Neural cell (in vitro differentiated cells): ENCODE measurements around the gene VSTM2B. TPM values are rescaled to one million over a fixed set of nuclear protein-coding genes. Genes with fewer than 3 reads are reported as not detected.

Source experiments
- H2AFZ ChIP-seq: fragments of 200-600, 300-800 bp; sonication (generic), shearing (Covaris generic); 2 replicates; pipeline ENCODE4 v1.6.0; 2014; ENCODE audit warnings: low read depth, mild to moderate bottlenecking, antibody characterized with exemption, low read length, moderate library complexity
- H3F3A ChIP-seq: fragments of 200-600 bp; shearing (Covaris generic); 2 replicates; pipeline ENCODE4 v1.6.1; 2016; ENCODE audit warnings: mild to moderate bottlenecking, moderate library complexity, mixed read lengths, antibody characterized with exemption, low read length; ENCODE audit not compliant: insufficient read depth, poor library complexity, severe bottlenecking
- H3K27ac ChIP-seq: fragments of 200-600, 300-800 bp; sonication (generic), shearing (Covaris generic); 2 replicates; pipeline ENCODE4 v1.5.1; 2014; ENCODE audit warnings: mild to moderate bottlenecking, low read length, moderate library complexity
- H3K27me3 ChIP-seq: fragments of 300-800, 200-600 bp; sonication (generic), shearing (Covaris generic); 2 replicates; pipeline ENCODE4 v1.6.0; 2014; ENCODE audit warnings: mild to moderate bottlenecking, low read depth, low read length, moderate library complexity; ENCODE audit not compliant: insufficient read depth
- H3K36me3 ChIP-seq: fragments of 300-800, 200-600 bp; sonication (generic), shearing (Covaris generic); 2 replicates; pipeline ENCODE4 v1.5.1; 2014; ENCODE audit warnings: mild to moderate bottlenecking, antibody characterized with exemption, low read length, moderate library complexity; ENCODE audit not compliant: insufficient read depth
- H3K4me2 ChIP-seq: fragments of 300-800, 200-600 bp; sonication (generic), shearing (Covaris generic); 2 replicates; pipeline ENCODE4 v1.6.0; 2014; ENCODE audit warnings: mild to moderate bottlenecking, low read length
- H3K4me3 ChIP-seq: fragments of 300-800, 200-600 bp; sonication (generic), shearing (Covaris generic); 2 replicates; pipeline ENCODE4 v1.5.1; 2014; ENCODE audit warnings: mild to moderate bottlenecking, low read length, moderate library complexity
- H3K79me2 ChIP-seq: fragments of 200-600 bp; shearing (Covaris generic); replicated peaks from 2 replicates; pipeline ENCODE4 v1.6.0; 2014; ENCODE audit warnings: mild to moderate bottlenecking, low read length, moderate library complexity; ENCODE audit not compliant: insufficient read depth
- H3K9ac ChIP-seq: fragments of 300-800, 200-600 bp; sonication (generic), shearing (Covaris generic); 2 replicates; pipeline ENCODE4 v1.6.1; 2016; ENCODE audit warnings: mild to moderate bottlenecking, low read length, mixed read lengths
- H3K9me2 ChIP-seq: fragments of 200-600 bp; shearing (Covaris generic); 2 replicates; pipeline ENCODE4 v1.6.1; 2016; ENCODE audit warnings: mild to moderate bottlenecking, low read length, mixed read lengths; ENCODE audit not compliant: insufficient read depth
- H3K9me3 ChIP-seq: fragments of 200-600, 300-800 bp; sonication (generic), shearing (Covaris generic); 2 replicates; pipeline ENCODE4 v1.6.1; 2016; ENCODE audit warnings: mild to moderate bottlenecking, mixed run types, low read length, moderate library complexity, mixed read lengths
- H4K20me1 ChIP-seq: fragments of 200-600 bp; shearing (Covaris generic); 2 replicates; pipeline ENCODE4 v1.6.1; 2016; ENCODE audit warnings: mild to moderate bottlenecking, mixed run types; ENCODE audit not compliant: insufficient read depth
- CTCF ChIP-seq: fragments of 450-650 bp; IDR thresholded peaks from 2 replicates; pipeline ENCODE4 v1.5.1; 2014; ENCODE audit warnings: antibody characterized with exemption, mild to moderate bottlenecking, moderate library complexity; ENCODE audit not compliant: poor library complexity, severe bottlenecking
- EP300 ChIP-seq: fragments of 450-650 bp; conservative IDR thresholded peaks from 2 replicates; pipeline ENCODE4 v1.6.1; 2014; ENCODE audit warnings: antibody characterized with exemption, mild to moderate bottlenecking, moderate library complexity; ENCODE audit not compliant: poor library complexity, severe bottlenecking
- EZH2 ChIP-seq: fragments of 200-600, 300-800 bp; shearing (Covaris generic), sonication (generic); IDR thresholded peaks from 2 replicates; pipeline ENCODE4 v1.6.1; 2014; ENCODE audit warnings: antibody characterized with exemption, low read length, borderline replicate concordance, mild to moderate bottlenecking; ENCODE audit not compliant: insufficient read depth, poor library complexity, severe bottlenecking
- MXI1 ChIP-seq: fragments of 450-650 bp; conservative IDR thresholded peaks from 2 replicates; pipeline ENCODE4 v1.6.1; 2014; ENCODE audit warnings: antibody characterized with exemption, mild to moderate bottlenecking; ENCODE audit not compliant: poor library complexity, severe bottlenecking
- POLR2AphosphoS5 ChIP-seq: IDR thresholded peaks from 2 replicates; pipeline ENCODE4 v1.6.1; 2012
- RAD21 ChIP-seq: fragments of 450-650 bp; conservative IDR thresholded peaks from 2 replicates; pipeline ENCODE4 v1.6.1; 2014; ENCODE audit warnings: antibody characterized with exemption, mild to moderate bottlenecking, moderate library complexity
- REST ChIP-seq: IDR thresholded peaks from 2 replicates; pipeline ENCODE4 v1.6.1; 2012; ENCODE audit warnings: borderline replicate concordance
- SMC3 ChIP-seq: fragments of 450-650 bp; conservative IDR thresholded peaks from 2 replicates; pipeline ENCODE4 v1.6.1; 2014; ENCODE audit warnings: antibody characterized with exemption, mild to moderate bottlenecking, moderate library complexity; ENCODE audit not compliant: poor library complexity
- polyA plus RNA-seq: library from polyadenylated mRNA; depleted of rRNA; stranded (reverse); fragments of >200 nt; gene quantifications from 2 replicates; pipeline ENCODE4 v1.2.3, GENCODE V29; 2014

Gene VSTM2B
- polyA plus RNA-seq, 1 donor from 2014 or later: 24.4 TPM

- Histone ChIP-seq H3K79me2 (no peaks in the 10 kb centered on the region), H2AFZ (no peak overlapping the region), H3K4me3 (no peak overlapping the region), H4K20me1 (no peaks in the 10 kb centered on the region), H3K4me2 (no peak overlapping the region), H3K9me2 (no peaks in the 10 kb centered on the region), H3K9me3 (no peaks in the 10 kb centered on the region), H3K27ac (no peak overlapping the region), H3K27me3 (no peaks in the 10 kb centered on the region), H3F3A (no peaks in the 10 kb centered on the region), H3K9ac (no peak overlapping the region), H3K36me3 (no peaks in the 10 kb centered on the region)
- no peak for TF ChIP-seq EZH2
- no peak for TF ChIP-seq CTCF
- no peak for TF ChIP-seq REST
- TF ChIP-seq MXI1: no peak
These were observed 37.8 kb downstream of the VSTM2B start for GRCh38 chr19:29563486-29564101.

GRCh38 chr19:29564574-29565005, 38.8 kb downstream of the VSTM2B start:
- no peaks in the 10 kb centered on the region for H3K9me3 ChIP-seq
- no peak overlapping the region for H2AFZ ChIP-seq
- no peak overlapping the region for H3K9ac ChIP-seq
- no peaks in the 10 kb centered on the region for H3K36me3 ChIP-seq
- H3F3A ChIP-seq: no peaks in the 10 kb centered on the region
- no peaks in the 10 kb centered on the region for H3K27me3 ChIP-seq
- TF ChIP-seq RAD21 (no peak), SMC3 (no peak), POLR2AphosphoS5 (no peak), MXI1 (no peak), CTCF (no peak), EP300 (no peak)
- no peak overlapping the region for H3K4me2 ChIP-seq
- no peaks in the 10 kb centered on the region for H4K20me1 ChIP-seq
- no peaks in the 10 kb centered on the region for H3K9me2 ChIP-seq
- no peaks in the 10 kb centered on the region for H3K79me2 ChIP-seq
- H3K4me3 ChIP-seq: no peak overlapping the region
- H3K27ac ChIP-seq: no peak overlapping the region
